Stimulated activated naive CD8-positive, alpha-beta T cell treated with anti-CD3 and anti-CD28 coated beads, Interleukin-15, Interleukin-2, amounts not matched to agents 100 ng/mL and 50 ng/mL, for 24 hours (primary cell): ENCODE results near the gene ARHGEF3.
"Not testable (repeated sequence)": the region's sequence is repeated elsewhere in the genome, so short reads cannot be mapped to it uniquely, and the experiment has no call there.

Source experiments
- H3K27ac Mint-ChIP-seq: one replicate; pipeline ENCODE4 v1.8.0; 2021; ENCODE audit warnings: mild to moderate bottlenecking, mixed read lengths
- H3K27me3 Mint-ChIP-seq: one replicate; pipeline ENCODE4 v1.8.0; 2021; ENCODE audit warnings: mixed read lengths
- H3K36me3 Mint-ChIP-seq: one replicate; pipeline ENCODE4 v1.8.0; 2021; ENCODE audit warnings: low read depth, mixed read lengths
- H3K4me1 Mint-ChIP-seq: one replicate; pipeline ENCODE4 v1.8.0; 2021; ENCODE audit warnings: low read depth, mixed read lengths
- H3K4me3 Mint-ChIP-seq: one replicate; pipeline ENCODE4 v1.8.0; 2021; ENCODE audit warnings: mild to moderate bottlenecking, mixed read lengths
- H3K9me3 Mint-ChIP-seq: one replicate; pipeline ENCODE4 v1.8.0; 2021; ENCODE audit warnings: mixed read lengths

ARHGEF3 gene

DNA sequence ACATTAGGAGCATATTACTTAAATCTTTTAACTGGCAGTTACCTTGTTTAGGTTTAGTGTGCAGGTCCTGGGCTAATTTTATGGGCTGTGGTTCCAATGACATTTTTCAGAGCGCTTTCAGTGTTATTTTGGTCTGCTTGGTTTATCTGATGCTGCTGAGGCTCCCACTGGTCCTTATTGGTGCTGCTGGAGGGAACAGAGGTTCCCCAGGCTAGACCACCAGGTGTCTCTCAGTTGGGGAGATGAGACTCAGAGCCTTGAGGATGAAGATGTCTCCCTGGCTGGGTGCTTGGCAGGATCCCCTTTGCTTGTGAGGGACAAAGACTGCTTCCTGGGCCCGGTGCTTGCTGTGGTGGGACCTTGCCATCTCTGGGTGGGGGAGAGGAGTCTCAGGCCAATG, 90.4 kb downstream of the ARHGEF3 start:
- Mint-ChIP-seq H3K27me3 (no peaks in the 10 kb centered on the region), H3K36me3 (no peaks in the 10 kb centered on the region), H3K27ac (no peak overlapping the region), H3K4me3 (no peak overlapping the region), H3K4me1 (peaks cover 4% of the 10 kb centered on the region), H3K9me3 (peaks cover 4% of the 10 kb centered on the region)

DNA sequence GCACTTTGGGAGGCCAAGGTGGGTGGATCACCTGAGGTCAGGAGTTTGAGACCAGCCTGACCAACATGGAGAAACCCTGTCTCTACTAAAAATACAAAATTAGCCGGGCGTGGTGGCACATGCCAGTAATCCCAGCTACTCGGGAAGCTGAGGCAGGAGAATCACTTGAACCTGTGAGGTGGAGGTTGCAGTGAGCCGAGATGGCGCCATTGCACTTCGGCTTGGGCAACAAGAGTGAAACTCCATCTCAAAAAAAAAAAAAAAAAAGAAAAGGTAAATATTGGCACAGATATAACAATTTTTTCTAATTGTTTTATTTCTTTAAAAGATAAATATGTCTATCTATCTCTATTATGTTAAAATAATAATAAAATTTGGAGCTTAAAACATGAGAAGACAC, 94.3 kb downstream of the ARHGEF3 start:
- not testable (repeated sequence) for H3K9me3 Mint-ChIP-seq, H3K4me3 Mint-ChIP-seq, H3K27me3 Mint-ChIP-seq, H3K36me3 Mint-ChIP-seq, H3K27ac Mint-ChIP-seq
- peaks cover 26% of the 10 kb centered on the region for H3K4me1 Mint-ChIP-seq

DNA sequence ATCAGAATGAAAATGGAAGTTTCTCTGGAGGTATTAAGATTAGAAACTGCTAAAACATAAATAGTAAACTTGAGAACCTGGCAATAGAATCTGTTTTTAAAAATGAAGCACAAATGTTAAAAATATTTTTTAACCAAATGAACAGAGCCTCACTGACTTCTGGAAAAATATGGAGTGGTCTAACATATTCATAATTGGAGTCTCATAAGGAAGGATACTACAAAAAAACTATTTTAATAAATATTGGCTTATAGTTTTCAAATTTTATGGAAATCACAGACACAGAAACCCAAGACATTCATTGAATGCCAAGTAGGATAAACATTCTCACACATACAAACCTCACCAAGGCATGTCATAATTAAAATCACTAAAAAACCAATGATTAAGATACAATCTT, 95.1 kb downstream of the ARHGEF3 start:
- H3K27ac Mint-ChIP-seq = no peak overlapping the region
- H3K36me3 Mint-ChIP-seq = no peaks in the 10 kb centered on the region
- no peaks in the 10 kb centered on the region for H3K27me3 Mint-ChIP-seq
- peaks cover 26% of the 10 kb centered on the region for H3K4me1 Mint-ChIP-seq
- H3K9me3 Mint-ChIP-seq = no peaks in the 10 kb centered on the region
- no peak overlapping the region for H3K4me3 Mint-ChIP-seq

DNA sequence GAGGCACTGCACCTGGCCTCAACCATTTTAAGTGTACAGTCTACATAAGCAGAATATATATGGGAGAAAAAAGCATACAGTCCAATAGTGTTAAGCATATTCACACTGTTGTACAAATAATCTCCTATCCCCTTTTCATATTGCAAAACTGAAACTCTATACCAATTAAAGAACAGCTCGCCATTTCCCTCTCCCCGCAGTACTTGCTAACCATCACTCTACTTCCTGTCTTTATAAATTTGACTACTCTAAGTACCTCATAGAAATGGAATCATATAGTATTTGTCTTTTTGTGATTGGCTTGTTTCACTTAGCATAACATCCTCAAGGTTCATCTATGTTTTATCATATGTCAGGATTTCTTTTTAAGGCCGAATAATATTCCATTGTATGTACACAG, 97.0 kb downstream of the ARHGEF3 start:
- H3K27ac Mint-ChIP-seq = peak overlapping the region; percentile 83
- H3K4me3 Mint-ChIP-seq = peak overlapping the region; percentile 53
- H3K9me3 Mint-ChIP-seq = no peaks in the 10 kb centered on the region
- no peaks in the 10 kb centered on the region for H3K27me3 Mint-ChIP-seq
- H3K36me3 Mint-ChIP-seq = no peaks in the 10 kb centered on the region
- peaks cover 22% of the 10 kb centered on the region for H3K4me1 Mint-ChIP-seq

DNA sequence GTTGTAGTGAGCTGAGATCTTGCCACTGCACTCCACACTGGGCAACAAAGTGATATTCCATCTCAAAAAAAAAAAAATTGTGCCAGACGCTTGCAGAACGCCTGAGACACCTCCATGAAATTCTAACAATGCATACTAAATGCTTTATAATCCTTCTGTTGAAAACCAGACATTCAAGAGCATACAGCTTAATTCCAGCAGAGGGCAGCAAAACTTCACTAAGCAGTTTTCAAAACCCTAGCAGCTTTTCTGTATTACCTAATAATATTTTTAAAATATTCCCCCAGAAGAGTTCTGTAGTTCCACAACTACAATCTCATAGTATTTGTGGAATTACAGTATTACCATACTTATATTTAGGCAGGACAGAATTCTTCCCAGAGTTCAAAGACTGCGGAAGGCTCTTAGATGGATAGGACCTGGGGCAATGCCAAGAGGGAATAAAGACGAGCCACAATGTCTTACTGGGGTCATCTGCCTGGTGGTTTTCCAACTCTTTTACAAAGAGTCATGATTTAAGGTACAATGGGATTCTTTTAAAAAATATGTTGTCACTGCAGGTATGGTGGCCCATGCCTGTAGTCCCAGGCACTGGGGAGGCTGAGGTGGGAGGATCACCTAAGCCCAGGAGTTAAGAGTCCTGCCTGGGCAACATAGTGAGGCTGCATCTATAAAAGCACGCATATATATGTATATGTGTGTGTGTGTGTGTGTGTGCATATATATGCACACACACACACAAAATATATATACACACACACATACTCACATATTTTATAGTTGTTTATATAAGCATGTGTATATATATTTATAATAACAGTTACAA, 99.0 kb downstream of the ARHGEF3 start:
- Mint-ChIP-seq H3K4me3 (no peak overlapping the region), H3K4me1 (peaks cover 22% of the 10 kb centered on the region), H3K27ac (no peak overlapping the region), H3K27me3 (no peaks in the 10 kb centered on the region), H3K36me3 (no peaks in the 10 kb centered on the region), H3K9me3 (no peaks in the 10 kb centered on the region)

DNA sequence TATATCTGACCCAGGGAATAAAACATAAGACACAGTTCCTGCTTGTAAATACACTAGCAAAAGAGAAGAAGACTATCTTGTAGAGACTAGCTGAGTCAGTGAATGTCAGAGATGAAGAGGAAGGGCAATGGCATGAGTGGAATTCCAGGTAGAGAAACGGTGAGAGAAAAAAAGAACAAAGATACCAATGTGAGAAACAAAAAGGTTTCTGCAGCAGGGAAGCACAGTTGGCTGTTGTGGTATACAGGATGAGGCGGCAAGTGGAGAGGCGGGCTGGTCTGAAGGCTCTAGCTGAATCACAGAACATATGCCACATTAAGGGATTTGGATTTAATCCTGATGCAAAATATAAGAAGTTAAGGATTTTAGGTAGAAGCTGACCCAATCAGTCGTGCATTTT, 101.6 kb downstream of the ARHGEF3 start:
- peaks cover 29% of the 10 kb centered on the region for H3K4me1 Mint-ChIP-seq
- no peak overlapping the region for H3K4me3 Mint-ChIP-seq
- H3K9me3 Mint-ChIP-seq = no peaks in the 10 kb centered on the region
- H3K27ac Mint-ChIP-seq = no peak overlapping the region
- no peaks in the 10 kb centered on the region for H3K36me3 Mint-ChIP-seq
- no peaks in the 10 kb centered on the region for H3K27me3 Mint-ChIP-seq

DNA sequence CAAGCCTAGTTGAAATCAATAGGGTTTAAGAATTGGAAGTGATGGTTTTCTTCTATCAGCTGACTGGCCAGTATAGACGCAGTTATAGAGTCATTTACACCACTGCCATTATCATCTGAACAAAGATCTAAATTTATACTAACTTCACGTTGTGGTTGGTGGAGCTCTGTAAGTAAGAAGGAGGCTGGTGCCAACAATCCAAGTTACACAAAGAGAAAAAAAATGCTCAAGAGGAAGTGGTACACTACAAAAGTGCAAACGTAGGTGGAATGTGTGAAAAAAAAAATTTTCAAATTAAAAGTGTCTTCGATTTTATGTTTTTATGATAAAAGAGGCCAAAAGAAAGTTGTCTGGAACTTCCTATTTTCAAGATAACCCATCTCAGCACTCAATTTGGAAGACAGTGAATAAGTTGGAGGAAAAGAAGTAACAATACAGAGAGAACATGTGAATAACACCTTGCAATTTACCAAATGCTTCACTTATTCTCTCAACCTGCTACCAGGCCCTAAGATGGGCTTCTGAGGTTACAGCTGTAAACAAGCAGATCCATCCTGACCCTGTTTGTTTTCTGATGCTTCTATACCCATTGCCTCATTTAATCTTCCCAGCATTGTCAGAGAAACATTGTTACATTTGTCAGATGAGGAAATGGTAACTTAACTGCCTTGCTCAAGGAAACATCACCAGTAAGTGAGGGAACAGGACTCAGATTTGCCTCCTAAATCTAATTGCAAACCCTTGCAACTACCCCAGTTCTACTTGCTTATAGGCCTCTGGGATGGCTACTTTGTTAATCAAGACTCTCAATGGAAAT, 106.7 kb downstream of the ARHGEF3 start:
- Mint-ChIP-seq H3K27ac (peak overlapping the region; percentile 56), H3K36me3 (no peaks in the 10 kb centered on the region), H3K4me3 (peak overlapping the region; percentile 35), H3K9me3 (no peaks in the 10 kb centered on the region), H3K4me1 (peaks cover 44% of the 10 kb centered on the region), H3K27me3 (no peaks in the 10 kb centered on the region)

DNA sequence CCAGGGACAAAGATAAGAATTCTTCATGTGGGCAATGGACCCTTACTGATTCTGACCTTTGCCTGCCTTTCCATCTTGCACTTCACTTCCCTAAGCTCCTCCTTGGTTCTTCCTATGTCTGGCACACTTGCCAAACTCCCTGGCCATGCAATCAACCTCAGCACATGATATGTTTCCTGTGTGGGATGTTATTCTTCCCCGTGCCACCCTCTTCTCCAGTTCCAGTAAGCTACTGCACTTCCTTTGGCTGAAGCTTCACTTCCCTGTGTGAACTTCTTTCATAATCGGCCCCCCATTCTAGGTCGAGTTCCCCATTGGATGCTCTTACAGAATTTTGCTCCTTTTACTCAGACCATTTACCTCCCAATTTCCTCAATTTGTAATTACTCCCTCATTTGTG, 108.0 kb downstream of the ARHGEF3 start:
- no peaks in the 10 kb centered on the region for H3K9me3 Mint-ChIP-seq
- H3K36me3 Mint-ChIP-seq = no peaks in the 10 kb centered on the region
- no peaks in the 10 kb centered on the region for H3K27me3 Mint-ChIP-seq
- H3K4me3 Mint-ChIP-seq = peak overlapping the region; percentile 83
- peaks cover 44% of the 10 kb centered on the region for H3K4me1 Mint-ChIP-seq
- H3K27ac Mint-ChIP-seq = peak overlapping the region; percentile 21

DNA sequence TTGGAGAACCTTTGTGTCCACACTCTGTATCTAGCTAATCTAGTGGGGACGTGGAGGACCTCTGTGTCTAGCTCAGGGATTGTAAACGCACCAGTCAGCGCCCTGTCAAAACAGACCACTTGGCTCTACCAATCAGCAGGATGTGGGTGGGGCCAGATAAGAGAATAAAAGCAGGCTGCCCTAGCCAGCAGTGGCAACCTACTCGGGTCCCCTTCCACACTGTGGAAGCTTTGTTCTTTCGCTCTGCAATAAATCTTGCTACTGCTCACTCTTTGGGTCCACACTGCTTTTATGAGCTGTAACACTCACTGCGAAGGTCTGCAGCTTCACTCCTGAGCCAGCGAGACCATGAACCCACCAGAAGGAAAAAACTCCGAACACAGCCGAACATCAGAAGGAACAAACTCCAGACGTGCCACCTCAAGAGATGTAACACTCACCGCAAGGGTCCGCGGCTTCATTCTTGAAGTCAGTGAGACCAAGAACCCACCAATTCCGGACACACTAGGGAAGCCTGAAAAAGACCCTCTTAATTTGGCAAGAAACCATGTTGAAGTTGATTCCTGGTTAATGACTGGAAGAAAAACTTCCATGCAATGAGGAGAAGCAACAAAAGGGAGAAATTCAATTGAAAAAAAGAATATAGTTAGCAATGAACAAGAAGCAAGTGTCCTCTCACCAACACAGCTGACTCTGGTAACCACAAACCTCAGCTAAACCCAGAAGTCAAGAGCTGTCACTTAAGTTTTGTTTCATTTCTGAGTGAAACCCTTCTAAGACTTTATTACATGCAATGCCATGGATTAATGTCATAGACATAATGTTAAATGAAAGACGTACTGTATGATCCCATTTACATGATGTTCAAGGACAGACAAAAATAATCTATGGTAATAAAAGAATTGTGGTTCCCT, 109.0 kb downstream of the ARHGEF3 start:
- not testable (repeated sequence) for H3K9me3 Mint-ChIP-seq, H3K27me3 Mint-ChIP-seq, H3K36me3 Mint-ChIP-seq
- H3K27ac Mint-ChIP-seq = peak overlapping the region; percentile 22
- peak overlapping the region; percentile 83 for H3K4me3 Mint-ChIP-seq
- peaks cover 44% of the 10 kb centered on the region for H3K4me1 Mint-ChIP-seq

DNA sequence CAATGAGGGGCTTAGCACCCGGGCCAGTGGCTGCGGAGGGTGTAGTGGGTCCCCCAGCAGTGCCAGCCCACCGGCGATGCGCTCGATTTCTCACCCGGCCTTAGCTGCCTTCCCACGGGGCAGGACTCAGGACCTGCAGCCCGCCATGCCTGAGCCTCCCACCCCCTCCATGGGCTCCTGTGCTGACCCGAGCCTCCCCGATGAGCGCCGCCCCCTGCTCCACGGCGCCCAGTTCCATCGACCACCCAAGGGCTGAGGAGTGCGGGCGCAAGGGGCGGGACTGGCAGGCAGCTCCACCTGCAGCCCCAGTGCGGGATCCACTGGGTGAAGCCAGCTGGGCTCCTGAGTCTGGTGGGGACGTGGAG, 109.8 kb downstream of the ARHGEF3 start:
- not testable (repeated sequence) for H3K9me3 Mint-ChIP-seq, H3K27ac Mint-ChIP-seq, H3K27me3 Mint-ChIP-seq, H3K36me3 Mint-ChIP-seq, H3K4me3 Mint-ChIP-seq
- peaks cover 44% of the 10 kb centered on the region for H3K4me1 Mint-ChIP-seq

DNA sequence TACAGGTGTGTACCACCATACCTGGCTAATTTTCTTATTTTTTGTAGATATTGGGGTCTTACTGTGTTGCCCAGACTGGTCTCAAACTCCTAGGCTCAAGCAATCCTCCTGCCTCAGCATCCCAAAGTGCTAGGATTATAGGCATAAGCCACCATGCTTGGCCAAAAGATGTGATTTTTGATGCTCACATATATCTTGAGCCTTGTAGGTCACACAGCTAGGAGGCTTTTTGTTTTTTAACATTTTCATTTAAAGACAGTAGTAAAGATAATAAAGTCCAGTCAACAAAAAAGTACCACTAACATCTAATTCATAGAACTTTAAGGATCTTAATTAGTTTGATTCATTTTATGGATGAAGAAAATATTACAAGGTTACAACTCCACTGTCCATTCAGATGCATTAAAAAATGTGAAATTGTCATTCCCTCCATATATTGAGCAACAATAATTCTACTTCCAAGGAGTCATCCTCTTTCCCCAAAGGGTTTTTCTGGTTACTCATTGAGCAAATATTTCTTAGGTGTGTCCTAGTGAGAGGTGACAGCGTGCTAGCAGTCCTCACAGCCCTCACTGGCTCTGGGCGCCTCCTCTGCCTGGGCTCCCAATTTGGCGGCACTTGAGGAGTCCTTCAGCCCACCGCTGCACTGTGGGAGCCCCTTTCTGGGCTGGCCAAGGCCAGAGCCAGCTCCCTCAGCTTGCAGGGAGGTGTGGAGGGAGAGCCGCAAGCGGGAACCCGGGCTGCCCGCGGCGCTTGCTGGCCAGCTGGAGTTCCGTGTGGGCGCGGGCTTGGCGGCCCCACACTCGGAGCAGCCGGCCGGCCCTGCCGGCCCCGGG, 110.4 kb downstream of the ARHGEF3 start:
- H3K9me3 Mint-ChIP-seq = no peaks in the 10 kb centered on the region
- H3K36me3 Mint-ChIP-seq = no peaks in the 10 kb centered on the region
- no peak overlapping the region for H3K27ac Mint-ChIP-seq
- no peaks in the 10 kb centered on the region for H3K27me3 Mint-ChIP-seq
- peaks cover 40% of the 10 kb centered on the region for H3K4me1 Mint-ChIP-seq
- H3K4me3 Mint-ChIP-seq = no peak overlapping the region

DNA sequence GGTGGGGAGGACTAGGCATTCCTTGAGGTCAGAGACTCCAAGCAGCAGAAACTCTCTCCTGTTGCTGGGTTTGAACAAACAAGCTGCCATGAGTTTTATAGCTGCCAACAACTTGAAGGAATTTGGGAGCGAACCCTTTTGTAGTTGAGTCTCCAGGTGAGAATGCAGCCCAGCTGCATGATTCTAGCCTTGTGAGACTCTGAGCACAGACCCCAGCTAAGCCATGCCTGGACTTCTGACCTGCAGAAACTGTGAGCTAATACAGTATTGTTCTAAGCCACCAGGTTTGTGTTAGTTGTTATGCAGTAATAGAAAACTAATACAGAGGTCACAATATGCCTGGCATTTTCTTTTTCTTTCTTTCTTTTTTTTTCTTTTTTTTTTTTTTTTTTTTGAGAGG, 112.4 kb downstream of the ARHGEF3 start:
- H3K36me3 Mint-ChIP-seq = peaks cover 3% of the 10 kb centered on the region
- H3K9me3 Mint-ChIP-seq = peaks cover 1% of the 10 kb centered on the region
- H3K27ac Mint-ChIP-seq = no peak overlapping the region
- peaks cover 21% of the 10 kb centered on the region for H3K4me1 Mint-ChIP-seq
- H3K27me3 Mint-ChIP-seq = no peaks in the 10 kb centered on the region
- no peak overlapping the region for H3K4me3 Mint-ChIP-seq

DNA sequence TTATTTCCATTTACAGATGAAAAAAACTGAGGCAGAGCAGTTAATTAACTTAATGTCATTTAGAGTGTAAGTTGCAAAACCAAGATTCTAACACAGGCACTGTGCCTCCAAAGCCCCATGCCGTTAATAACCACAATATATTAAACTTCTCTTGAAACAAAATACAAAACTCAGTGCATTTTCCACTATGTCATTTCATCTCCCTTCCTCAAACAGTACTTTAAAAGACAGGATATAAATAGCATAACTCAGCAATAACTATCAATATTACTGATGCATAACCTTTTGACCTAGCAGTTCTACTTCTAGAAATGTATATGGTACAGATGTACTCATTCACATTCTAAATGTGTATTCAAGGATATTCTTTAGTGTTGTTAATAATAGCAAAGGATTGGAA, 113.6 kb downstream of the ARHGEF3 start:
- Mint-ChIP-seq H3K4me3 (no peak overlapping the region), H3K27ac (no peak overlapping the region), H3K9me3 (peaks cover 10% of the 10 kb centered on the region), H3K27me3 (no peaks in the 10 kb centered on the region), H3K4me1 (peaks cover 21% of the 10 kb centered on the region), H3K36me3 (peaks cover 12% of the 10 kb centered on the region)

DNA sequence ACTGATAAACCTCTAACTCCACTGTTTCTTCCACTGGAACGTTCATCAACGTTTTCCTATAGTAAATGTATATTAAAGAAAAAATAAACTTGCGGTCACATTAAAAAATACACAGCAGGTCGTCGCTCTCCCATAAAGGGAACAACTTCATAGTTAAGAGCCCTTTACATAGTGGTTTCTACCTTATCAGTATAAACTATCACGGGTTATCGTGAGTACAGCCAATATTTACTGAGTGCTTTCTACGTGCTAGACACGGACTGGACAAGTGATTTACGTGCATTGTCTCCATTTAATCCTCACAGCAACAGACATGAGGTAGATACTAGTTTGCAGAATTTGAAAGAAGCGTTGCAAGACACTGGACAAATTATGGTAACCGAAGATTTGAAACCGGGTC, 117.7 kb downstream of the ARHGEF3 start:
- Mint-ChIP-seq H3K9me3 (peaks cover 10% of the 10 kb centered on the region), H3K27me3 (no peaks in the 10 kb centered on the region), H3K36me3 (peaks cover 41% of the 10 kb centered on the region), H3K27ac (peak overlapping the region; percentile 7), H3K4me3 (peak overlapping the region; percentile 64), H3K4me1 (peaks cover 41% of the 10 kb centered on the region)
